ENCODE results near the gene BMP2.

Gene BMP2

DNA sequence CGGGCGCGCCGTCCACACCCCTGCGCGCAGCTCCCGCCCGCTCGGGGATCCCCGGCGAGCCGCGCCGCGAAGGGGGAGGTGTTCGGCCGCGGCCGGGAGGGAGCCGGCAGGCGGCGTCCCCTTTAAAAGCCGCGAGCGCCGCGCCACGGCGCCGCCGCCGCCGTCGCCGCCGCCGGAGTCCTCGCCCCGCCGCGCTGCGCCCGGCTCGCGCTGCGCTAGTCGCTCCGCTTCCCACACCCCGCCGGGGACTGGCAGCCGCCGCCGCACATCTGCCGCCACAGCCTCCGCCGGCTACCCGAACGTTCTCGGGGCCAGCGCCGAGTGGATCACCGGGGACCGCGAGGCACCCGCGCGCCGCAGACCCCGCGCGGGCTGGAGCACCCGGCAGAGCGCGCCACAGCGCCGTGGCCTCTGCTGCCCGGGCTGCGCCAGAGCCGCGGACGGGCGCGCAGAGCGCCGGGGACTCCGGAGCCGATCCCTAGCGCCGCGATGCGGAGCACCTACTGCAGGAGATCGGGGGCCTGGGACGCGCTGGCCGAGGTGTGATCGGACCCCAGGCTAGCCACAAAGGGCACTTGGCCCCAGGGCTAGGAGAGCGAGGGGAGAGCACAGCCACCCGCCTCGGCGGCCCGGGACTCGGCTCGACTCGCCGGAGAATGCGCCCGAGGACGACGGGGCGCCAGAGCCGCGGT lies at the start of gene BMP2:
Gene BMP2 (plus strand): TSS at position 151 of the 692 bp plus-strand sequence. CDS start 2,441 bp downstream, outside the sequence.
- DNase-seq (ENCODE audit: extremely low spot score, insufficient read length, low read depth) = peak; percentile 17
- FAIRE-seq = no peak

GRCh38 chr20:6718662-6719368 lies 48.7 kb upstream of the BMP2 start:
- no peak for FAIRE-seq
- no peak for DNase-seq (ENCODE audit: extremely low spot score, insufficient read length, low read depth)

DNA sequence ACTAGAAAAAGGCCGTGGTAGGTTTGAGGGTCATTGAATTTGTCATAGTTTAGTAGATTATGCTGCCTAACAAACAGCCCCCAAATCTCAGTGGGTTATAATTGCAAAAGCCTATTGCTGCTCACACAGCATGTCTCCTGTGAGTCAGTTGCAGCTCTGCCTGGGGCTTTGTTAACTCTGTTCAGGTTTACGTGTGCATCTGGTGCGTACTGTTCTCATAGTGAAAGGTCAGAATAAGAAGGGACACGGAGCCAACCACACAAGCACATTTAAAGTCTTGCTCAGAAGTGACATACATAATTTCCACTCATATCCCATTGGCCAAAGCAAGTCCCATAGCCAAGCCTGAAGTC lies 48.1 kb upstream of the BMP2 start:
- DNase-seq (ENCODE audit: extremely low spot score, insufficient read length, low read depth) = no peak
- no peak for FAIRE-seq

- DNase-seq (ENCODE audit: extremely low spot score, insufficient read length, low read depth) (no peak), FAIRE-seq (no peak)
Observed at GRCh38 chr20:6726761-6727160, 40.7 kb upstream of the BMP2 start.

DNA sequence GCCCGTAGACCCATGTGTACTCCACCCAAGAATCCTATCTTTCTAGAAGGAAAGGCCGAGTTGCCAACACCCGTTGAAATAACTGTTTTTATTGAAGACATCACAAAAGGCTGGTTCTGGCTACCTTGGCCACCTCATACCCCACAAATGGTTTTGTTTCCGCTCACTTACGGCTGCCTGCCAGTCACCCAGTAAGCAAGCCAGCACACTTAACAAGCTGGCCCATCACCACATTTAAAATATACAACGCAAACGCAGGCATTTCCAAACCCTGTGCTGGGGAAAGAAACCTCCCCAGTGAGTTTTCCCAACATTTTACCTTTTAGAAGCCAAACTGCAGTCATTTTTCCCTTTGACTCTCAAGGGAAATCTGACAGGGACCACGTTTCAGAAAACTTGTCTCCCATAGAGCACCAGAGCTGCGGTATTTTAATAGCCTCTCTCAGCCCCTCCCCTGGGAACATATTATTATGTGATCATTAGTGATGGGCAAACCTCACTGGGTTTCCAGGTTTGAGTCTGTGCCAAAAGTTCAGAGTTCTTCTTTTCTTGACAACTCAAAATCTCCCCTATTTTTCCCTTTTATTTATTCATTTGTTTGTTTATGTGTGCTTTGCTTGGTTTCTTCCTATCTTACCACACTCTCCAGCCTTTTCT lies 36.7 kb upstream of the BMP2 start:
- FAIRE-seq = no peak
- no peak for DNase-seq (ENCODE audit: extremely low spot score, insufficient read length, low read depth)

DNA sequence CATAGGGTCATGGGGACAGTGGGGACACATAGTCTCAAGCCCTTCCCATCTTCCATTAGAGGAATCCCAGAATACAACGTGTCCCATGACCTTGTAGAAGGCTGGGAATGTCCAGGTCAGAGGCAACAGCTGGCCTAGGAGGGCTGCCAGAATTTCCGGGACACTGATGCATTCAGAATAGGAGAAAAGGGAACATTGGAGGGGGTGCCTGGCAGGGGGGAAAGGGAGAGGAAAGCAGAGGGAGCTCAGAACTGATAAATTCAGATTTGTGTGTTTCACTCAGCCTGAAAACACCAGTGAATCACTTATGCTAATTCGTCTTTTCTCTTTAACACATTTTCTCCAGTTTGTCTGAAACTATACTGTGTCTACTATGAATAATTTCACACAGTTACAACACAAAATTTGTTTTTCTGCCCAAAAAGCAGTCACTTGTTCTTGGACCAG lies 35.5 kb upstream of the BMP2 start:
- DNase-seq (ENCODE audit: extremely low spot score, insufficient read length, low read depth) (no peak), FAIRE-seq (no peak)

- FAIRE-seq = no peak
- DNase-seq (ENCODE audit: extremely low spot score, insufficient read length, low read depth) = no peak
Observed at GRCh38 chr20:6732851-6733250, 34.6 kb upstream of the BMP2 start.

DNA sequence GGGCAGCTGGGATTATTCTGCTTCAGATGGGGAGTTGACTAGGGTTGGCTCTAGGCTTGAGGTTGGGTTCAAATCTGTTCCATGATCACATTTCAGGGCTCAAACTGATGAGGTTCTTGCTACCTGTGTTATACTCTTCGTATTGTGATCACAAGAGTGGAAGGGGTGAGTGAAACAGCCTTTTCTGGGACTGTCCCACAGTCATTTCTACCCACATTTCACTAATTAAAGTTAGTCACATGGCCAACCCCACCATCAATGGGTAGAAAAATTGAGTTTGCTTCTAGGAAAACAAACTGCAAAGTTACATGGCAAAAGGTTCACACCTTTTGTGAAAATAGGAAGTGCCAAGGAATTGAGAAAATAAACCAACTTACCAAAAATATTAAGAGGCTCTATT lies 33.5 kb upstream of the BMP2 start:
- FAIRE-seq = no peak

GRCh38 chr20:6735942-6736845 lies 31.3 kb upstream of the BMP2 start:
- no peak for FAIRE-seq

More for the DNA sequence above, 33.5 kb upstream of the BMP2 start:
- no peak for DNase-seq (ENCODE audit: extremely low spot score, insufficient read length, low read depth)

GRCh38 chr20:6739406-6739805 lies 28.1 kb upstream of the BMP2 start:
- FAIRE-seq = no peak

More at GRCh38 chr20:6735942-6736845, 31.3 kb upstream of the BMP2 start:
- DNase-seq (ENCODE audit: extremely low spot score, insufficient read length, low read depth) = no peak

DNA sequence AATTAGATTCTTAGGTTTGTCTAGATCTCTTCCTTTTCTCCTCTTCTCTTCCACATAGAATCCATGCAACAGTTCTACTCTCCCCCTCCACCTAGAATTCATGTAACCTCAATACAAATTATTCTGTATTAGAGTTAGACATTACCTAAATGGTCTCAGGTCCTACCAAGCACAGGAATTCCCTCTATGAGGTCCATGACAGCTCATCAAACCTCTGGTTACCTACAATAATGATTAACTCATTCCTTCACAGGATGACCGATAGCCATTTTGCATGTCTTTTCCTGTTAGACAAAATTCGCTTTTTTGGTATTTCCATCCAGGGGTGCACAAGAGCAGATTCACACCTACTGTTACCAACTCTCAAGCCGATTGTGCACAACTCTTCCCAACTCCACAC lies 27.4 kb upstream of the BMP2 start:
- FAIRE-seq (no peak), DNase-seq (ENCODE audit: extremely low spot score, insufficient read length, low read depth) (no peak)

More at GRCh38 chr20:6739406-6739805, 28.1 kb upstream of the BMP2 start:
- no peak for DNase-seq (ENCODE audit: extremely low spot score, insufficient read length, low read depth)

- no peak for FAIRE-seq
- DNase-seq (ENCODE audit: extremely low spot score, insufficient read length, low read depth) = no peak
Observed at GRCh38 chr20:6744180-6744579, 23.3 kb upstream of the BMP2 start.

- FAIRE-seq (no peak), DNase-seq (ENCODE audit: extremely low spot score, insufficient read length, low read depth) (no peak)
Observed at GRCh38 chr20:6744805-6745204, 22.7 kb upstream of the BMP2 start.

GRCh38 chr20:6746901-6747609 lies 20.4 kb upstream of the BMP2 start:
- DNase-seq (ENCODE audit: extremely low spot score, insufficient read length, low read depth) (no peak), FAIRE-seq (peak; percentile 21)

DNA sequence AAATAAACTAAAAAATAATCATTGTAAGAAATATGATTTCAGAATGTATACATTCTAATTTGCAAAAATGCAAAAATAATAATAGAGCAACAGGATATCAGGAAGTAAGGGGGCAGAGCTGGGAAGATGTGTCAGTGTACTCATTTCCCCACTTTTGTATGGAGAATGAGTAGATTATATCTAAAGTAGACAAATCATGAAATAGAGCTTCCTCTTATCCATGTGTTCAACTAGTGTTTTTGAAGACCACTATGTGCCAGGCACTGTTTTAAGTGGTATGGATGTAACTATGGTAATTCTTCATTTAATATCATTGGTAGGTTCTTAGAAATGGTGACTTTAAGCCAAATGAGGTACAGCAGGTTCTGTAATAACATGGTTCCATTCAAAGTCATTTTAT lies 17.0 kb upstream of the BMP2 start:
- DNase-seq (ENCODE audit: extremely low spot score, insufficient read length, low read depth) = no peak
- FAIRE-seq = no peak

GRCh38 chr20:6756693-6757595 lies 10.5 kb upstream of the BMP2 start:
- FAIRE-seq = no peak
- DNase-seq (ENCODE audit: extremely low spot score, insufficient read length, low read depth) = no peak

GRCh38 chr20:6764619-6765018 lies 2.9 kb upstream of the BMP2 start:
- FAIRE-seq = no peak
- DNase-seq (ENCODE audit: extremely low spot score, insufficient read length, low read depth) = no peak

DNA sequence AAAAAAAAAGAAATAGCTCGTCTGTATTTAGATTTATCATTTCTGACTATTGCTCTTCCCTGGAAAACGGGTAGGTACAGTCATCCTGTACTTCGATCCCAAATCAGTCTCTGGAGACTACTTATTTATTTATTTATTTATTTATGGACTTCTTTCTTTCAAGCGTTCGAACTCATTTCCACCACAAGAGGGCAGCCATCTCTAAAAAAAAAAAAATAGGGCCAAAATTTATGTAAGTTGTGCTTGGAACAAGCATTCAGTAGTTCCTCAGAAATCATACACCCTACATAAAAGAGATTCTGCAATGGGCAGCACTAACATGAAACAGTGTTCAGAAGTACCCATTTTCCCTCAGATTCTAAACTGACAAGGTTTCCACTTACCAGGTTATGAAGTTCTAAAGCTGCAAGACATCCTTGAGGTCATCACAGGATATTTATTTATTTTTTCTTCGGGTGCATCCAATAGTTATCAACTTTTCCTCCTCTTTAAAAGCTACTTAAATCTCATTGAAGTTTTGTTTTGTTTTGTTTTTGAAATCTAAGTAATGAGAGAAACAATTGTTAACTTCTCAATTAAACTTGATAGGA lies 1.9 kb upstream of the BMP2 start:
- FAIRE-seq (no peak), DNase-seq (ENCODE audit: extremely low spot score, insufficient read length, low read depth) (no peak)
